IPS-NIHi7 (cell line): ENCODE measurements around the gene TMEM30A.
A peak's percentile ranks its signal among the peaks of the same experiment; 100 is the strongest.

Experiments used
- DNase-seq: peaks from one replicate; pipeline ENCODE4 v3.0.0; 2012; ENCODE audit warnings: mixed read lengths; ENCODE audit errors: extremely low spot score

Gene TMEM30A

DNA sequence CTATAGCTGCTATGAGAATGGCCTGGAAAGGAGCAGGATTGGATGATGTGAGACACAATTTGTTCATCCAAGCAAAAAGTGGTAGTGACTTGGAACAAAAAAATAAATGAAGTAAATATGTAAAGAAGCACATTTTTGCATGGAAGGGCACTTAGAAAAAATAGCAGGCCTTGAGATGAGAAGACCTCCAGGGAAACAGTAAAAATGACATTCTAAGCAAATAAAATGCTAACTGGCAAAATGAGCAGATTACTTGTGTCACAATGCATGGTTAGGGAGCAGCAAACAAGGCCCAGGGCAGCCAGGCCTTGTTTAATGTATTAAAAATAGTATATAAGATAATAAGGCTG, 21.2 kb downstream of the TMEM30A start:
- DNase-seq, result no peak

DNA sequence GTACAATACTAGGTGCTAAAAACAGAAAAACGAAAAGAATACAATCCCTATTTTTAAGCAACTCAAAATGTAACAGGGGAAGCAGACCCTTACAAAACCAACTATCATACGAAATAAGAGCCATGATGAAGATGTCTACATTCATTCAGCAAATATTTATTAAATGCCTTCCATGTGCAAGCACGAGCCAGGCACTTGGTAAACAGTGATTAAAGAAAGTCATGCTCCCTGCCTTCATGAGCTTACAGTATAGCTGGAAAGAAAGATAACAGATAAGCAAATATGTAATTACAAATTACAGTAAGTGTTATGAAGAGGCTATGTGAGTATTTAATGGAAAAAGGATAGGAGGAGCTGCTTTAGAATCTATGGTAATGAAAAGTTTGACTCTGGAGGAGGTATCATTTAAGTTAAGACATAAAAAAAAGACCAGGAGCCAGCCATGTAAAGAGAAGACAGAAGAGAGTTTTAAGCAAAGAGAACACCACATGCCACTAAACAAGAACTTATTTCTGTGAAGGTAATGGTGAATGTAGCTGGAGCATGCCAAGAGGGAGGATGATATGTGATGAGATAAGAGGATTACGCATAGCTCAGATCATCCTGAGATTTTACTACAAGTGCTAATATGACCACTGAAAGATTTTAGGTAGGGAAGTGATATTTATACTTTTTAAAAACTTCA, 21.7 kb downstream of the TMEM30A start:
- DNase-seq, result no peak

DNA sequence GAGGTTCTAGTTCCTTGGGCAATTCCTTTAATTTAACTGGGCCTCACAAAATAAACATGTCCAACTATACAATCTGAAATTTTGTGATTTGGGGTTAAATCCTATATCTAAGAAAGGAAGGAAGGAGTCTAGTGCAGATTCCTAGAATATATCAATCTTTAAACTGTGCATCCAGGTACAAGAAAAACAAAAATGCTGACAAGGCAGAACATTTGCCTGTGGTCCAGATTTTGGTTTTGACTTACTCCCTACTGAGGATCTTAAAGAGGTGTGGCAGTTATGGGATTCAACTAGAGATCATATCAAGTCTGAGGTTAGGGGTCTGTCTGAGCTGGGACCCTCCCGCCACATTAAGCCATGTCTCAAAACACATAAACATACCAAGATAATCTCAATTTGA, 23.3 kb downstream of the TMEM30A start:
- DNase-seq, result no peak

DNA sequence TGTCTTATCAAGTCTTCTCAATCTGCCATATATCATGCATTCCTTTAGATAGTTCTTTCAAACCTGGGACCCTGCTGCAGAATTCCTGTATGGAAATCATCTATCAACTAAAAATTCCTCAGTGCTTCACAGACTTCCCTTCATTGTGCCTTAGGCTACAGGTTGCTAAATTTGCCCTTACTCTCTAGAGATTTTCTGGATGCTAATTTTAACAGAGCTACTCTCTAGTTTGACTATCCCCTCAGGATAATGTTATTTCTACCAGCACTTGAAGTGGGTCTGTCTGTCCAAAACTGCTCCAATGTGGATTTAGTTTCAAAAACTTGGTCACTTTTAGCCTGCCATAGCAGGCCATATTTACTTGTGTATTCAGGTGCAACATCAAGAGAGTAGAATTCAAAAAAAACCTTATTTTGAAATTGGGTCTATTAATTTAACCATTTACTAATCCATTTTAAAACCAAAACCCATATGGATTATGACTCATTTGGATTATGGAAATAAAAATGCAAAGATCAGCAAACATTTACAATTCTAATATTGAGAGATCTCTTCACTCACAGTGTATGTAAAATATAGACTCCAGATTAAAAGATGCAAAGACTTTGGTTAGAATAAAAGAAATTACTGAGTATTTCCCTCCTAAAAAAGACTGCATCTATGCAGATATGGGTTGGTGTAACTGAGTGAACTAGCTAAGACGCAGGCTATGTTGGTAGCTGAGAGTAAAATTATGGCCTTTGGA, 27.1 kb downstream of the TMEM30A start:
- DNase-seq, result no peak

DNA sequence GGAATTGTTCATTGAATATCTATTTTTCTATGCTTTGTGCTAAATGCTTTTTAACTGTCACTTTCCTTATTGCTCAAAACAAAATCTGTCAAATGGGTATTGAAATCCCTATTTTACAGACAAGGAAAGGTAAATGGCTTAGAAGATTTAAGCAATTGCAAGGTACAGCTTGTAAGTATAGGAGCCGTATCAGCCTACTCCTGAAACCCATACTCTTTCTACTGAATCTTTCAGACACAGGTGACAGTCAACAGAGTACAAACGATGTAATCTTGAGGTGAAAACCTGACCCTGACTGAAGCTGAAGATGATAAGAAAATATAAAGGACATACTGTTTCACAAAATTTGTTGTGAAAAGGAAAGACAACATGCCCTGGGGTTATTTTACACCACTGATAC, 34.0 kb downstream of the TMEM30A start:
- no peak for DNase-seq

DNA sequence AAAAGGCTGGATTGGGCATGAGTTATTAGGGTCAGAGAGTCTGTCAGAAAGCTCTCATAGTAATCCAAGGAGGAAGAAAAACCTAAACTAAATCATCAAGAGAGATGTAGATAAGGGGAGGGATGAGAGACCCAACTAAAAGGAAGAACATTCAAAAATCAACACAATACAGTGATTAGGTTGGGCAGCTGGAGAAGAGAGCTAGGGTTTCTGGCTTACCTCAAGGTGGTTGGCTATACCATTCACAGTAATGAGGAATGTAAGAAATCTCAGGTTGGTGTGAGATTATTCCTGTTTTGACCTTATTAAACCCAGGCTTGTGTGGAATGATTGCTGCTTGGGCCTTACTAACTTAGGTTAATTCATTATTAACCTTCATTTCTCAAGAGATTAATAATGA, 34.8 kb downstream of the TMEM30A start:
- DNase-seq, result no peak

DNA sequence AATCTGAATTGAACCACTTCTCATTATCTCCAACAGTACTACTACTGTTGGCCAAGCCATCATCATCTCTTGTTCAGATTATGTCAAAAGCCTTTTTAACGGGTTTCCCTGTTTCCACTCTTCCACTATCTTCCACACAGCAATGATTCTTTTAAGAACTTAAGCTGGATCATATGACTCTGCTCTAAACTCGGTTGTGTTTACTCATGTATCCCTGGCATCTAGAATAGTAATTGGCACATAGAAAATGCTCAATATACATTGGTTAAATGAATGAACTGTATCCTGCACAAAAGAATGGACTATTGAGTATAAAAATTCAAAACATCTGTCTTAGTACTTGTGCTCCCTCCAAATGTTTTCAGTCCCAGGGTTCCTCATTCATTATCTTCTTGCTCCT, 38.2 kb downstream of the TMEM30A start:
- no peak for DNase-seq

DNA sequence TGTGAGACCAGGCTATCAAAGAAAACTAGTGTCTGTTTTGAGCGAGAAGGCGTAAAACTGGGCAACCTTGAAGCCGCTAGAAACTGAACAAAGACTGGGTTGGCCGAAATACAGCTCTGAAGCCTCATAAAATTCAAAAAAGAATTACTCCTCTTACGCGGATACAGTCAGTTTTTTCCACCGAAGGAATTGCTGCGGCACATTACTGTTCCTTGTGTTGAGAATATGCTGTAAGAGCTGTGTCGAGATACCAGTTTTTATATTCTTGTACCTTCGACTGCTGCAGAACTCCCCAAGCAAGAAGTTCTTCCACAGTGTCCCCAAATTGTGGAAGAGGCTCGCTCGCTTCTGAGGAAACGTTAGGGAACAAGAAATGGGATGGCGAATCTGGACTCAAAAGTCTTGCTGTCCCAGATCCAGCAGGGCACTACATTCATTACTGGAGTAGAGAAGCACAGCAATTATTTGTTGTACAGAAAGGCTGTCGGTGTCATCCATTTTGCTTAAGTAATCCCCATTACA, 40.5 kb downstream of the TMEM30A start:
- no peak for DNase-seq

DNA sequence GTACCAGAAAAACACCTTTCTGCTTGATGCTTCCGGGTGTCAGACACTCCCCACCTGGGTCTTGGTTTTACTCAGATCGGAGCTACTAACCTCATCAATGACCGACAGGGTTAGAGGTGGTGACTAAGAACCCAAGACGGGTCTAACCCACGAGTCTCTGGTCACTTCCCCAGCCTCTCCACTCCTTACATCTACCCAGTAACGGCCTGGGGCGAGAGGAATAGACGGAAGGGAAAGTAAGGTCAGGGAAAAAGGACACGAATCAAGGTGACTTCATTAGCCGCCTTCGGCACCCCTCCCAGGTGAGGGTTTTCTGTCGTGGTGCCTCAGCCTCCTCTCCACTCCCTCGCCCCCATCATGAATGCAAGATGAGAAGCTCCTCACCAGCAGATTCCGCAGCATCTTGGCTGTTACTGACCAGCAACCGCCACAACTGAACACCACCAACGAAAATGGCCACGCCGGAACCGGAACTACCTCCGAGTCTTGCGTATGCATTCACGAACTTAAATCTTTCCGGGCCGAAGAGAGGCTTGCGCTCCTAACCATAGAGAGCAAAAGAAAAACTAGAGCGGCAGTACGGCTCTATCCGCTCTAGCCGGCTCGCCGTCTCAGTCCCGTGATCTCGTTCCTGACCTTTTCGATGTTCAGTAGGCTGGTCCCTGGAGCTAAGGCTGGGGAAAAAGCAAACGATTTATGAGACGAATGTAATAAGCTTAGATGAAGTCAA, 41.1 kb downstream of the TMEM30A start, which contains the start of gene COX7A2:
Gene COX7A2, minus strand, starts transcription at position 469 of the 730 bp plus-strand sequence. Its CDS starts 67 bp downstream, at position 402.
- peak; percentile 88 for DNase-seq

DNA sequence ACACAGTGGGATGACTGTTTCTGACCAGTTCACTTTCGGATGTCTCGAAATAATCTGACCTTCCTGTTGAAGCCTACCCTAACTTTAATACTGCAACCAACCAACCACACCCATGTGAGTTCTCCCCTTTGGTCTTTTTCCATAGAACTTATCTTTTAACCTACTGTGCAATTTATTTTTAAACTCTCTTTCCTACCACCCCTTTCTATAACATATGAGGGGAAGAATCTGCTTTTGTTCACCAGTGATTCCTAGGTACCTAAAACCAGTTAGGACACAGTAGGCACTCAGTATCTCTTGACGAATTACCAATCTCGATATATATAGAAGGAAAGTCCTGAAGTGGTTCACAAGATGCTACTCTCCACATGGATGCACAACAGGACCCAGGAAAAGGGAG, 48.0 kb downstream of the TMEM30A start:
- DNase-seq, result no peak

DNA sequence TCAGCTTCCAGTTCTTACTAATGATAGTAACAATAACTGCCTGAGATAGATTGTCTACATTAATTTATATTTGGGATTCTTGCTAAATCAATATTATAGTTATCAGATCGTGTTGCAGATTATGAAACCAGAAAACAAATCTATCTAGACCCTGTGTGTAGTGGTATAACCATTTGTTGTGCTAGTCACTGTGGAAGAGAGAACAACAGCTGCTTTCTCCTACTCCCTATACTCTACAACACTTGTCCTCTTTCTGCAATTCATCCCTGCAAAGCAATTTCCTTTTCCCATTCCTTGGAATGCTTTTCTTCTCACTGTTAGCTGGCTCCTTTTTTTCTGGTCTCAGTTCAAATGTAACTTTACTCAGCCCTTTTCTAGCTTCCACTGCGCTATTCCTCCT, 49.3 kb downstream of the TMEM30A start:
- DNase-seq, result no peak

DNA sequence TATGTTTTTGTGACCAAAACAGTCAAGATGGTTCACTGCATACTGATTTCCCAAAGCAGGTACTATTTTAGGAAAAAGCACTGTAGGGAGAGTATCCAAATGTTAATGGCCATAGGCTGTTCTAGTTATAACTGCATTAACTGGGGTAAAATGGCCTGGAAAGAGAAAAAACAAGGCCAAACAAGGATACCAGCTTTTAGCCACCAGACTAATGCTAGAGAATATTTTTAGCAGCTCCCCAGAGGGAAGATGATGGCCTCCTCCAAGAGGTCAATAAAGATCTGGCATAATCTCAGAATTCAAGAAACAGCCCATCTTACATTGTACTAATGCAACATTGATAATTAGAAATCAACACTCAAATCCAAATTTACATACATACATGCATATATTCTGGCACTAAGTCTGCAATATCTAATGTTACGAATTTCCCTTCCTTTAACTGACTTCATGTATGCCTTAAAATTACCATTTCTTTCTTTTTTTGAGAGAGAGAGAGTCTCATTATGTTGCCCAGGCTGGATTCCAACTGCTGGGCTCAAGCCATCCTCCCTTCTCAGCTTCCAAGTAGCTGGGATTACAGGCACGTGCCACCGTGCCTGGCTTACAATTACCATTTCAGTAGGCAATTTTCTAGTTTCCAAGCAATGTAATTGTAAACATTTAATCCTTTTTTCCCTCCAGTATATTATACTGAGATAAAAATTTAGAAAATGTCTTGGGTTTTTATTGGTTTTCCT, 50.3 kb downstream of the TMEM30A start:
- DNase-seq, result no peak

DNA sequence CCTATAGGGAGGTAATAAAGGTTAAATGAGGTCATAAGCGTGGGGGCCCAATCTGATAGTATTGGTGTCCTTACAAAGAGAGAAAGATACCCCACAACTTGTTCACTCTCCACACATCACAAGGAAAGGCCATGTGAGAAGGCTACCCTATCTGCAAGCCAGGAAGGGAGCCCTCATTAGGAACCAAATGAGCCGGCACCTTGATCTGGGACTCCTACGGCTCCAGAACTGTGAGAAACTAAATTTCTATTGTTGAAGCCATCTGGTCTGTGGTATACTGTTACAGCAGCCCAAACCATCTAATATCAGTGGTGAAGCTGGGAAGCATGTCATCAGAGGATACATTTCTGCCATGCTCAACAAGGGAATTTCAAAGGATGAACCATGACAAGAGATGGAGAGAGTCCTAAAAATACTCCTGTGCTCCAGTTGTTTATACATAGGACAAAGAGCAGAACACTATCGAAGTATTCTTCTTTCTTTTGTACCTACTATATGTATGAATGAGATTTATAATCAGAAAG, 51.4 kb downstream of the TMEM30A start:
- no peak for DNase-seq

DNA sequence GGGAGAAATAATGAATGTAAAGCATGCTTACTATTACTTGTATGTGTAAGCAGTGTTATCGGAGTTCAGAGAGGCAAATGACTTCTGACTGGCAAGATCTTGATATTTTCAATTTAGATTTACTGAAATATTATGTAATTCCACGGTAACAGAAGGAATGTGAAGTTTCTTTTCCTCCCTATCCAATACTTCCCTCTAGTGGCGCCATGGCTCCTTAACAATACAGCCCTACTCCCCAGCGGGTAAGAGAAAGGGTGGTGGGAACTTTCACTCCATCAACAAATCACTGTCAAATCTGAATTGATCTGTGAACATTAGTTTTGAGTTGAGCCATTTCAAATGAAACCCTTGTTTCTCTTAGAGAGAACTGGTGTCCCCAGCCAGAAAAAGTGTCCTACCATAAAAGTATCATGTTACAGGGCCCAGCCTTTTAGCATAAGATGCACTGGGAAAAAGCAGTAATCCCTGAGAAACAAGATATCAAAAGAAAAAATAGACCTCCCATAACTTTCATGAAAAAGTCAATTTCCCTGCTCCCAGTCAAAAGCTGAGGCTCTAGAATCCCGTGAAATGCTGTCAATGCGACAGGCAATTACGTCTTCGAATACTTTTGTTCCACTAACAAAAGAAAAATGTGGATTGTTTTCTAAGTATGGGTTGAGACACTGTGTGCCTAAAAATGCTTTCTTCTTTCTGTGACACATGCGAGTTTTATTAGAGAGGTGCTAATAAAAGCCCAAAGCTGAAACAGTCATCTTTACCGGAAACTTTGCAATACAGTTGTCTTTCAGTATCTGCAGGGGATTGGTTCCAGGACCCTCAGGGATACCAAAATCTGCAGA, 53.9 kb downstream of the TMEM30A start:
- peak; percentile 59 for DNase-seq

DNA sequence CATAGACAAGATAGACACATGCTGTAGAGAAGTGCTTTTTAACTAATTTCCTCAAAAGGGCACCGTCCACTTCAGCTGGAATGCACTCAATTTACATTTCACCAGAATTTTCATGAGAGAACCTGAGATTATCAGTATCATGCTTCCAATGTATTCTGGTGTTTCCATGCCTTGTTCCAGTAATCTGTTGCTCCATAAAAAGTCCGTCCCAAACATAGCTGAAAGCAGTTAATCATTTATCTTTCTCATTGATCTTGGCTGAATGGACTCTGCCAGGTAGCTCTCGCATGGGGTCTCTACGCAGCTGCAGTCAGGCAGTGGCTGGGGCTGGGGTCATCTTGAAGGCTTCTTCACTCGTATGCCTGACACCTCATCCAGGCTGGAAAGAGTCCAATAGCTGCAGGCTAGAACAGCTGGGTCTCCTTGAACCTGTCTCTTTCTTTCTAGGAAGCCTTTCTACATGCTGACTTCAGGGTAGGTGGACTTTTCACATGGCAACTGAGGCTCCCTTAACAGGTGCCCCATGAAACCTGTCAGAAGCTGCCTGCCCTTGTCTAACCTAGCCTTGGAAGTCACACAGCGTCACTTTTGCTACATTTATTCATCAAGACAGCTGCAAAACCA, 60.2 kb downstream of the TMEM30A start:
- no peak for DNase-seq

DNA sequence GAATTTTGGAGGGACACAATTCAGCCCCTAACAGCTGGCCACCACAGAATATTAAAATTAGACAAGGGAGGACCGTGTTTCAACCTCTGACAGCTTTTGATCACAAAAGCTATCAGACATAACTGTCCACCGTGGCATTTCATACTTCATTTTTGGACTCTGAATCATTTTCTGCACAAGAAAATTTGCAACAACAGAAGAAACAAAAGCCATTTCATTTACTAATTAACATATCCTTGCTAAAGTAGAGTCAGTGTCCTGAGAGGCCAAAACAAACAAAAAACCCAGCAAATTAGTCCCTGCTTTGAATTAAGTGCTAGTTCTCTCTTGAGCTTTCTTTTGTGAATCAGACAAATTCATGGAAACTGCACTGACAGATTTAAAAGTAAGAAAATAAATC, 61.2 kb downstream of the TMEM30A start:
- DNase-seq, result no peak

DNA sequence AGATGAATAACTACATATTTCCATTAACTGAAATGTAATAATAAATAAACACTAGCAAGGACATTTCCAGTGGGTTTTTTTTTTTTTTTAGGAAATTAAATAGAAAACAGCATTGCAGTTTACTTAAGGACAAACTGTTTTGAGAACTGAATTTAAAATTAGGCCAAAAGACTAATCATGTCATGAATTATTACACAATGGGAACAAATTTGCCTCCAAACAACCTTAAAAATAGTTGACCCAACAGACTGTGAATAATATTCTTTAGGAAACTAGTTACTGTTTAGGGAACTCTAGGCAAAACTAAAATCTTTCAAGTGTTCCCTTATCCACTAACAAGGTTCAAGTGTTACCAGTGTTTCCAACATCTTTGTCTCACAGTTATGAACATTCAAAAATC, 62.3 kb downstream of the TMEM30A start:
- DNase-seq, result no peak

DNA sequence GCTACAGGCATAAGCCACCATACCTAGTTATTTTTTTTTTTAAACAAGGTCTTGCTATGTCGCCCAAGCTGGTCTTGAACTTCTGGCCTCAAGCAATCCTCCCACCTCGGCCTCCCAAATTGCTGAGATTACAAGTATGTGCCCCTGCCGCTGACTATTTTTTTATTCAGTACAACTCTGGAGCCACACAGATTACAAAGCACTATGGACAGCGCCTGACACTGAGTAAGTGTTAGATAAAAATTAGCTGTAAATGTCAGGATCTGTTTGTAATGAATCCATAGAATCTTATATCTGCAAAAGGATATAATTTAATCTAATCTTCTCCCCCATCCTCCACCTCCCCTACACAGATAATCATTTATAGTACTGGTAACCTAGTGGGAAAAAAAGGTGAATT, 63.5 kb downstream of the TMEM30A start:
- no peak for DNase-seq

DNA sequence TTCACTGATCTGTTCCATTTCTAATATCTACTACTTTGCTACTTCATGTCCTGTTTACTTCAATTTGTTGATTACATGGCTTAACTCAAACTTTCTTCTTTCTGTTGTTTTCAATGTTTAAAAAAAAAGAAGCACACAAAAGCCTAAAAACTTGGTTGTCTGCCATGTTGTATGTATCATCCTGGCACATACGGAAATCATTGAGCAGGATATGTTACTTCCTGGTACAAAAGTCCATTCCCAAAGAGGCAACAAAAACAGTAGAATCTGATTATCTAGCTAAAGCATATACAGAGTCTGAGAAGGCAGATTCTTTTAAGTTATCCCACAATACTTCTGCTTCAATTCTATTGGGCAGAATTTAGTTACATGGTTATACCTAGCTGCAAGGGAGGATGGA, 64.2 kb downstream of the TMEM30A start:
- no peak for DNase-seq

DNA sequence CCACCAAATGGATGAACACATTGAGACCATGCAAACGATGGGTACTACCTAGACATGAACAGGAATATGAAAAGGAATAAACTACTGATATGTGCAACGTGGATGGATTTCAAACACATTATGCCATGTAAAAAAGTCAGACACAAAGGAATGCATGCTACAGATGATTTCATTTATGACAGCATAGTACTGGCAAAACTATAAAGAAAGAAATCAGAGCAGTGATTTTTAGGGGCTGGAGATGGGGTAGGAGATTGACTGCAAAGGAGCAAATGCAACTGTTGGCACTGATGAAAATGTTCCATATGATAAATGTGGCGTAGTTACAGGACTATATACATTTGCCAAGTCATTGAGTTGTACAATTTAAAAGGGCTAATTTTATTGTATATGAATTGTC, 65.3 kb downstream of the TMEM30A start:
- no peak for DNase-seq
